ENCODE measurements around the gene CLEC16A. TPM values are rescaled to one million over a fixed set of nuclear protein-coding genes. Genes with fewer than 3 reads are reported as not detected.
"Not testable (repeated sequence)": the region's sequence is repeated elsewhere in the genome, so short reads cannot be mapped to it uniquely, and the experiment has no call there.

The CLEC16A gene
- total RNA-seq, 4 donors from 2014 or later = 24.5 to 33.0 (median 29.3) TPM

DNA sequence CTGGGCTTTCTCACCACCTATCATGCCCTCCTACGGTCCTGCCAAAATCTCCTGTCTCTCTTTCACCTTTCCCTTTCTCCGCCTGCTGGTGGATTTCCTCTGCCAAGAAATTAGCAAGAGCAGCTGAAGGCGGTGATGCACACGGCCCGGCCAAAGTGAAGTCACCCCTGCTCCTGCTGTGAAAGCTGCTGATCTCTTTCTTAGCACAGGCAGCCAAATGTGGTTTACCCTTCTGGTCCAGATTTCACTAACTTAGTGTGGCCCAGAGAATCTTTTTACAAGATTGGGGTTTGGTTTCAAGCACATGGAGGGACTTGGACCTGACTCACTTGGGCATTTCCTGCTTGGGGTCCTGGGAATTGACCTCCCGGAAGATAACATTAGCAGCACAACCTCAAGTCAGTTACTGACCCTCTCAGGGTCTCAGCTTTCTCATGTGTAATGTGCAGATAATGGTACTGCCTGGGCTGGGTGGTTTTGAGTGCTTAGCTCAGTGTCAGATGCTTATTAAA lies 155.9 kb downstream of the CLEC16A start:
- Histone ChIP-seq H3K4me3 (no peak overlapping the region), H3K27ac (peak overlapping the region; percentile 15 to 53 (median 45)), H3K4me1 (peaks cover 17 to 28% of the 10 kb centered on the region in 2 donors), H3K36me3 (no peaks in the 10 kb centered on the region), H3K9me3 (no peaks in the 10 kb centered on the region), H3K27me3 (no peaks in the 10 kb centered on the region)
- no peak for TF ChIP-seq POLR2A (IDR thresholded peaks at IDR 0.05)
- TF ChIP-seq, protein P1, sequence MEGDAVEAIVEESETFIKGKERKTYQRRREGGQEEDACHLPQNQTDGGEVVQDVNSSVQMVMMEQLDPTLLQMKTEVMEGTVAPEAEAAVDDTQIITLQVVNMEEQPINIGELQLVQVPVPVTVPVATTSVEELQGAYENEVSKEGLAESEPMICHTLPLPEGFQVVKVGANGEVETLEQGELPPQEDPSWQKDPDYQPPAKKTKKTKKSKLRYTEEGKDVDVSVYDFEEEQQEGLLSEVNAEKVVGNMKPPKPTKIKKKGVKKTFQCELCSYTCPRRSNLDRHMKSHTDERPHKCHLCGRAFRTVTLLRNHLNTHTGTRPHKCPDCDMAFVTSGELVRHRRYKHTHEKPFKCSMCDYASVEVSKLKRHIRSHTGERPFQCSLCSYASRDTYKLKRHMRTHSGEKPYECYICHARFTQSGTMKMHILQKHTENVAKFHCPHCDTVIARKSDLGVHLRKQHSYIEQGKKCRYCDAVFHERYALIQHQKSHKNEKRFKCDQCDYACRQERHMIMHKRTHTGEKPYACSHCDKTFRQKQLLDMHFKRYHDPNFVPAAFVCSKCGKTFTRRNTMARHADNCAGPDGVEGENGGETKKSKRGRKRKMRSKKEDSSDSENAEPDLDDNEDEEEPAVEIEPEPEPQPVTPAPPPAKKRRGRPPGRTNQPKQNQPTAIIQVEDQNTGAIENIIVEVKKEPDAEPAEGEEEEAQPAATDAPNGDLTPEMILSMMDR (IDR thresholded peaks at IDR 0.05 in 4 of 5, conservative IDR thresholded peaks at IDR 0.05 in 1 of 5) = peak in 1 of 5 experiments; percentile 15
- DNase-seq (peak in 1 of 2 donors; percentile 62), ATAC-seq (peak in 1 of 2 donors; percentile 35)
- in situ Hi-C loops (cut with MboI; ENCODE audit: low sequenced_read_pairs in 4 of 4) = no loop called here
- intact Hi-C loops (cut with DNase I; ENCODE audit: low total_unique reads) = no loop called here

DNA sequence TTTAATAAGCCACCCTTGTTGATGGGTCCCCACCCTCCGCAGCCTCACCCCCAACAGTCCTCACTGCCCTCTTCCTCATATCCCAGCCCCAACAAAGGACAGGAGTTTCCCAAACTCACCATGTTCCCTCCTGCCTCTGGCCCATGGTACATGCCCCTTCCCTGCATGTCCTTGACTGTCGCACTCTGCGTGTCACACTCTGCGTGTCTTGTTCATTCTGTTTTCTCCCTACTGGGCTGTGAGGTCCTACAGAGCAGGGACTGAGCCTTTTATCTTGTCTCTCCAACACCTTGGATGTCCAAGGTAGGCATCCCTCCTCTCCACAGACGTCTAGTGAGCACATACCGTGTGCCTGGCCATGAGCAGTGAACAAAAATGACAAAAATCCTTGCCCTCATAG lies 156.9 kb downstream of the CLEC16A start:
- Histone ChIP-seq H3K27me3 (no peaks in the 10 kb centered on the region), H3K36me3 (no peaks in the 10 kb centered on the region), H3K9me3 (no peaks in the 10 kb centered on the region), H3K4me3 (no peak overlapping the region), H3K4me1 (peaks cover 22 to 36% of the 10 kb centered on the region in 2 donors), H3K27ac (peak overlapping the region in 1 of 4 donors; percentile 53)
- intact Hi-C loops (cut with DNase I; ENCODE audit: low total_unique reads) (no loop called here), in situ Hi-C loops (cut with MboI; ENCODE audit: low sequenced_read_pairs in 4 of 4) (no loop called here)
- DNase-seq (no peak), ATAC-seq (no peak)
- TF ChIP-seq, protein P1 (IDR thresholded peaks at IDR 0.05 in 4 of 5, conservative IDR thresholded peaks at IDR 0.05 in 1 of 5) = no peak
- TF ChIP-seq POLR2A (IDR thresholded peaks at IDR 0.05) = no peak

DNA sequence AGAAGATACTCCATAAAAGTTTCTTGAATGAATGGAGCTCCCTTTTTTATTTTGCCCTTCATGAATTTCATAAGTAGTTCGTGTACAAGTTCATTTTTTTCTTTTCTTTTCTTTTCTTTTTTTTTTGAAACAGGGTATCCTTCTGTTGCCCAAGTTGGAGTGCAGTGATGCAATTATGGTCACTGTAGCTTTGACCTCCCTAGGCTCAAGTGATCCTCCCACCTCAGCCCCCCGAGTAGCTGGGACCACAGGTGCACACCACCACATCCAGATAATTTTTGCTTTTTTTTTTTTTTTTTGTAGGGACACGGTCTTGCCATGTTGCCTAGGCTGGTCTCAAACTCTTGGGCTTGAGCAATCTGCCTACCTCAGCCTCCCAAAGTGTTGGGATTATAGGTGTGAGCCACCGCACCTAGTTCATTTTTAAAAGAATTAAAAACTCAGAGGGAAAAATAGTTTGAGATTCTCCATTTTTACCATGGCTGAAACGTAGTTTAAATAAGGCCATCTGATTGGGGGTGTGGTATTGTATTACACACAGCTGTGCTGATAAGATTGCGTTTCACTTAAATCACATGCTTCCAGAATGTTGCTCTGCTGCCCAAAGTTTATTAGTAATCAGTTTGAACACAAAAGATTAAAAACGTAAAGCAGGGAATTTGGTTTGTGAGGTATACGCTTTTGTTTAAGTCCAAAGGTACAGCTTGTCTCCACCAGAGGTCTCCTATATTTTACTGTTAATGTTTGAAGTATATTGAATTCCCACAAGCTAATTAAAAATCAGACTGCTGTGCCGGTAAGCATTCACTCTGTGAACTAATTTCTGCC lies 157.5 kb downstream of the CLEC16A start:
- ATAC-seq = no peak
- peaks cover 22 to 36% of the 10 kb centered on the region in 2 donors for H3K4me1 ChIP-seq
- H3K27ac ChIP-seq = peak overlapping the region in 1 of 4 donors; percentile 53
- in situ Hi-C loops (cut with MboI; ENCODE audit: low sequenced_read_pairs in 4 of 4) (no loop called here), intact Hi-C loops (cut with DNase I; ENCODE audit: low total_unique reads) (no loop called here)
- no peak overlapping the region for H3K4me3 ChIP-seq
- no peak for DNase-seq
- no peaks in the 10 kb centered on the region for H3K9me3 ChIP-seq
- TF ChIP-seq POLR2A (IDR thresholded peaks at IDR 0.05) = no peak
- TF ChIP-seq, protein P1 (IDR thresholded peaks at IDR 0.05 in 4 of 5, conservative IDR thresholded peaks at IDR 0.05 in 1 of 5) = peak in 2 of 5 experiments; percentile 7 to 36
- no peaks in the 10 kb centered on the region for H3K36me3 ChIP-seq
- no peaks in the 10 kb centered on the region for H3K27me3 ChIP-seq

DNA sequence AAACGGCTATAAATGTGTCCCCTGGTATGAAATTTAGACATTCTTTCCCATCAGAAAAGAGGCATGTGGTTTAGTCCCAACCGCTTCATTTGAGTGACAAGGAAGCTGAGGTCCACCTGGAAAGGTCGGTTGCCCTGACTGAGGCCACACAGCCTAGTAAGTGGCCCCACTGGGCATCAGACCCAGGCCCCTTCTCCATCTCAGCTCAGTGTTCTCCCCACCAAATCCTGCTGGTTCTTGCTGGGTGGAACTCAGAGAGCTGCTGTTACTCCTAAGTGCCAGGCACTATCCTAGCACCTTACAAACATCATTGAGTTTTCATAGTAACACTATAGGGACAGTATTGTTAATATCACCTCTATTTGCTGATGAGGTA lies 158.1 kb downstream of the CLEC16A start:
- no peaks in the 10 kb centered on the region for H3K36me3 ChIP-seq
- peaks cover 22 to 36% of the 10 kb centered on the region in 2 donors for H3K4me1 ChIP-seq
- peak overlapping the region in 1 of 4 donors; percentile 1 for H3K27ac ChIP-seq
- ATAC-seq (no peak), DNase-seq (no peak)
- no peaks in the 10 kb centered on the region for H3K27me3 ChIP-seq
- H3K9me3 ChIP-seq = no peaks in the 10 kb centered on the region
- intact Hi-C loops (cut with DNase I; ENCODE audit: low total_unique reads) (no loop called here), in situ Hi-C loops (cut with MboI; ENCODE audit: low sequenced_read_pairs in 4 of 4) (no loop called here)
- no peak overlapping the region for H3K4me3 ChIP-seq
- TF ChIP-seq, protein P1 (IDR thresholded peaks at IDR 0.05 in 4 of 5, conservative IDR thresholded peaks at IDR 0.05 in 1 of 5) = no peak
- no peak for TF ChIP-seq POLR2A (IDR thresholded peaks at IDR 0.05)

DNA sequence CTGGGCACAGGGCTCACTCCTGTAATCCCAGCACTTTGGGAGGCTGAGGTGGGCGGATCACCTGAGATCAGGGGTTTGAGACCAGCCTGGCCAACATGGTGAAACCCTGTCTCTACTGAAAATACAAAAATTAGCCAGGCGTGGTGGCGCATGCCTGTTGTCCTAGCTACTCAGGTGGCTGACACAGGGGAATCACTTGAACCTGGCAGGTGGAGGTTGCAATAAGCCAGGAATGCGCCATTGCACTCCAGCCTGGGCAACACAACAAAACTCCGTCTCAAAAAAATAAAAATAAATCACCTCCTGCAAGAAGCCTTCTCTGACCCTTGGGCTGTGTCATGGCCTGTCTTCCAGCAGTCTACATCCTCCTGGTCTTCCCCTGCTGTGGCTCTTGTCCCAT lies 158.9 kb downstream of the CLEC16A start:
- H3K36me3 ChIP-seq; H3K27me3 ChIP-seq; in situ Hi-C loops (cut with MboI; ENCODE audit: low sequenced_read_pairs in 4 of 4); H3K4me3 ChIP-seq; intact Hi-C loops (cut with DNase I; ENCODE audit: low total_unique reads); DNase-seq; H3K9me3 ChIP-seq; ATAC-seq: not testable (repeated sequence)
- Histone ChIP-seq H3K4me1 (peaks cover 22 to 36% of the 10 kb centered on the region in 2 donors), H3K27ac (peak overlapping the region in 2 of 4 donors; percentile 1 to 19)
